Measurements from ENCODE around the gene CFAP300.

CFAP300 gene

DNA sequence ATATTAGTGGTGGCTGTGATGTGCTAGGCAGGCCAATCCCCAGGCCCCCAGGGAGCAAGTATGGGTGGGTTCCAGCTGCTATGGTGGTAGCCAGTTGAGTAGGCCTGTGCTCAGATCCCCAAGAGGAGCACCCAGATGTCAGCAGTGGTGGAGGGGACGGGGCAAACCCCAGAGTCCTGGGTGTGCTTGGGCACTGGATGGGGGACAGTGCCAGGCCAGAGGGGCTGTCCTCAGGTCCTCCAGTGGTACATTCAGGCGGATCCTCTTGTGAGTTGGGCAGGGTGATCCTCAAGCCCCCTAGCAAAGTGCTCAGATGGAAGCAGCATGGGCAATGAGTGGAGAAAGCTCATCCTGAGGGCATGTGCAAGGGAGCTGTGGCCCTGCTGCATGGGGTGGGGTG is 26.0 kb downstream of the CFAP300 start:
- no peak for DNase-seq (ENCODE audit: extremely low read depth, low read depth)
- TF ChIP-seq, protein P1, sequence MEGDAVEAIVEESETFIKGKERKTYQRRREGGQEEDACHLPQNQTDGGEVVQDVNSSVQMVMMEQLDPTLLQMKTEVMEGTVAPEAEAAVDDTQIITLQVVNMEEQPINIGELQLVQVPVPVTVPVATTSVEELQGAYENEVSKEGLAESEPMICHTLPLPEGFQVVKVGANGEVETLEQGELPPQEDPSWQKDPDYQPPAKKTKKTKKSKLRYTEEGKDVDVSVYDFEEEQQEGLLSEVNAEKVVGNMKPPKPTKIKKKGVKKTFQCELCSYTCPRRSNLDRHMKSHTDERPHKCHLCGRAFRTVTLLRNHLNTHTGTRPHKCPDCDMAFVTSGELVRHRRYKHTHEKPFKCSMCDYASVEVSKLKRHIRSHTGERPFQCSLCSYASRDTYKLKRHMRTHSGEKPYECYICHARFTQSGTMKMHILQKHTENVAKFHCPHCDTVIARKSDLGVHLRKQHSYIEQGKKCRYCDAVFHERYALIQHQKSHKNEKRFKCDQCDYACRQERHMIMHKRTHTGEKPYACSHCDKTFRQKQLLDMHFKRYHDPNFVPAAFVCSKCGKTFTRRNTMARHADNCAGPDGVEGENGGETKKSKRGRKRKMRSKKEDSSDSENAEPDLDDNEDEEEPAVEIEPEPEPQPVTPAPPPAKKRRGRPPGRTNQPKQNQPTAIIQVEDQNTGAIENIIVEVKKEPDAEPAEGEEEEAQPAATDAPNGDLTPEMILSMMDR (IDR thresholded peaks at IDR 0.05; ENCODE audit: low read depth, low read length): no peak

DNA sequence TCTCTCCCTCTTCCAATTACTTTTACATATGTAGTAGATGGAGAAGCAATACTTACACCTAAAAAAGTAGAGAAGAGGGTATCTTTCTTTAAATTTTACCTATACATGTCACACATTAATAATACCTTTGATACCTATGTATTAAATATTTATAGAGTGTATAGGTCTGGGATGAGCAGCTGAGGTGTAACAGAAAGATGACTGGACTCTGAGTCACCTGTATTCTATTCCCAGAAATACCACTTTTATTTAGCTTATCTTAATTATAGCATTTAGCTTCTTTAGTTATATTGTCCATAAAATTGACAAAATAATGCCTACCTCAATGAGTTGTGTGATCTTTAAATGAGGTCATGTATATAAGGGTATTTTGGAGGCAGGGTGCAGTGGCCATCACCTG is 32.4 kb downstream of the CFAP300 start:
- no peak for DNase-seq (ENCODE audit: extremely low read depth, low read depth)
- TF ChIP-seq, protein P1 (IDR thresholded peaks at IDR 0.05; ENCODE audit: low read depth, low read length): no peak

DNA sequence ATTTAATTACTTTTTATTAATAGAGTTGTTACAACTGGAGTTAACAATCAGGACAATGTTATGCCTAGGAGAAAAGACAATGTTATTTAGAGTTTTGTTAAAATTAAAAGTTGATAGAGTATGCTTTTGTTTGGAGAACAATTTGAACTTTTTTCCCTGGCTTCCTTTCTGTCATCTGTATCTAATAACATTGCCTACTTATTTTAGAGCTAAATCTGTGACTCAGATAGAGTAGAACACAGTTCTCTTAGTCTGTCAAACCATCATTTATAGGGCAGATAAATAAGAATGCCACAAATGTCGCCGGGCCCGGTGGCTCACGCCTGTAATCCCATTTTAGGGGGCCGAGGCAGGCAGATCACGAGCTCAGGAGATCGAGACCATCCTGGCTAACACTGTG is 34.1 kb downstream of the CFAP300 start:
- TF ChIP-seq, protein P1 (IDR thresholded peaks at IDR 0.05; ENCODE audit: low read depth, low read length): no peak
- DNase-seq (ENCODE audit: extremely low read depth, low read depth): no peak

DNA sequence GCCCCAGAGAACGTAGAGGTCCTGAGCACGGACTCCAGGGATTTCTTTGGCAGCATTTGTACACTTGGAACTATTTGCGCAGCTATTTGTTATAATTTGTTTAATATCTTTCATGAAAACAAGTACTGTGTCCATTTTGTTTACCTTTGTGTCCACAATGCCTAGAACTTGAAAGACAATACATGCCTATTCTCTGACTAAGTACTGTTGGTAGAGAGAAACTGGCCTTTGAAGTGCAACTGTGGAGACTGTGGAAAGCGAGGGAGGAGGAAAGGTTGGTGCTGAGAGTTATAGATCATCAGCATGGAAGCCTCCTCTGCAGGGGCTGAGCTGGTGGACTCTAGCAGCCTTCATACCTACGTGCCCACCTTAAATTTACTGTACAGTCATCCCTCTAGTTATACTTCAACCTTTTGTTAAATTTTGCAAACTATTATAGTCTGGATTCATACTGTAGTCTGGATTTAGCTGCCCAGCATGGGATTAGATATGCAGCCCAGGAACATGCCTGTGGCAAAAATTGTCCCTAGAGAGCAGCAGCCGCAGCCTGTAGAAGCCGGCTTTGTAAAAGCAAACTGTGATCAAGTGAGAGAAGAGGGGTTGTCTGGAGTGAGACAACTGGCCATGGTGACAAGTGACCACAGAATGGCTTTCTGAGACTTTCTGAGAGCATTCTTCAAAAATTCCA is 38.8 kb downstream of the CFAP300 start:
- DNase-seq (ENCODE audit: extremely low read depth, low read depth): no peak
- TF ChIP-seq, protein P1 (IDR thresholded peaks at IDR 0.05; ENCODE audit: low read depth, low read length): no peak

DNA sequence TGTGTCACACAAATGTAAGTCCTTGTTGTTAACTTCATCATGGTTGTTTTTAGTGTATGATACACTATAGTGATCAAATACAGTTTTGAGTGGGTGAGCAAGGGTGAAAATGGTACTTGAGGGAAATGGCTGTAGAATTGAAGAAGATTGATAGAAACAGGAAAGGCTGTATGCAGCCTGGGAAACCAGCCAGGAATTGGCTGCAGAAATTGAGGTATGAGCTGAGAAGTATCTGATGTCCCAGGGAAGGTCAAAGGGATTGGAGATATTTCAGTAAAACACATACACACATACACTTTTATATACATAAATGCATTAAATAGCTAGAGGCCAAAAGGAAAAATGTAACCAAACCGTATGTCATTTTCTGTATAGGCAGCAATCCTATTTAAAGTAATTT is 49.9 kb downstream of the CFAP300 start:
- no peak for DNase-seq (ENCODE audit: extremely low read depth, low read depth)
- TF ChIP-seq, protein P1 (IDR thresholded peaks at IDR 0.05; ENCODE audit: low read depth, low read length): no peak

DNA sequence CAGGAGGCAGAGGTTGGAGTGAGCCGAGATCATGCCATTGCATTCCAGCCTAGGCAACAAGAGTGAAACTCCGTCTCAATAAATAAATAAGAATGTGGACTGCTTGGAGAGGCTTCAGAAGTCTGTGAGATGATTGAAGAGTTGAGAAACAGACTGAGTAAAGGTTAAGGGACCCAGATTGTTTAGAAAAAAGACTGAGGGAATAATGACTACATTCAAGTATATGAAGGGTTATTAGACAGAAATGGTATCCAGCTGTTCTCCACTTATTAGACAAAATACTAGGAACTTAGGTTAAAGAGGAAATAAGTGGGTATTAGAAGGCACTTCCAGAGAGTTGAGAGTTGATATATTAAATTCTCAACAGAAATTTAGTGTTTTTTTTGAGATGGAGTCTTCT is 52.5 kb downstream of the CFAP300 start:
- DNase-seq (ENCODE audit: extremely low read depth, low read depth): no peak
- TF ChIP-seq, protein P1 (IDR thresholded peaks at IDR 0.05; ENCODE audit: low read depth, low read length): no peak

DNA sequence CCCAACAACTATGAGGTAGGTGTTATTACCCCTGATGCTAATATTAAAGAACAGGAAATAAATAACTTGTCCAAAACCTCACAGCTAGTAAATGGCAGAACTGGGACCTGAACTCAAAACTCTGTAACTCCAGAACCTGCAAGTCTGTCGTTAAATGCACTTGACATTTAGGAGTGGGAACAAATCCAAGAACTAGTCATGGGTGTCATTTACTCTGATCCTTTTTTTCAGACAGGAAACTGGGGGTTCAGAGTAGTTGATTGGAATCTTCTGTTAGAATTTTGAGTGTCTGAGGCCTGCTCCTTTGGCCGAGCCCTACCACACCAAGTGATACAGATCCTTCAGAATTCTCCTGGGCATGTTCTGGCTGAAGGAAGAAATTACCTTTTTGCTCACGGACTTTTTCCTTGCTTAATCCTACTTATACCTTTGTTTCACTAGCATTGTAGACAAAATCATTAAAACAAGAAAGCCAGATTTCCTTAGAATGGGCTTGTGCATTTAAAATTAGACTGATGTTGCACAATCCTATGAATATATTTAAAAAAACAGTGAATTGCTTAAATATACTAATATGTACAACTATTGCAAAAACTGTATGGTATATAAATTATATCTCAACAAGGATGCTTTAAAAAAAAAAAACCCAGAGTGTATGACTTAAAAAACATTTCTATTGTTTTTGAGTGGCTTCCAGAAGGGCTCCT is 61.6 kb downstream of the CFAP300 start:
- DNase-seq (ENCODE audit: extremely low read depth, low read depth): no peak
- TF ChIP-seq, protein P1 (IDR thresholded peaks at IDR 0.05; ENCODE audit: low read depth, low read length): no peak
